Activated CD8-positive, alpha-beta memory T cell treated with anti-CD3 and anti-CD28 coated beads, Interleukin-2, amount 50 U/mL, for 48 hours (primary cell): ENCODE data around the gene LRRC8A.
A peak's percentile ranks its signal among the peaks of the same experiment; 100 is the strongest.

Experiments used
- DNase-seq: peaks from one replicate; pipeline ENCODE4 v3.0.0-alpha.2; 2020

Gene LRRC8A

DNA sequence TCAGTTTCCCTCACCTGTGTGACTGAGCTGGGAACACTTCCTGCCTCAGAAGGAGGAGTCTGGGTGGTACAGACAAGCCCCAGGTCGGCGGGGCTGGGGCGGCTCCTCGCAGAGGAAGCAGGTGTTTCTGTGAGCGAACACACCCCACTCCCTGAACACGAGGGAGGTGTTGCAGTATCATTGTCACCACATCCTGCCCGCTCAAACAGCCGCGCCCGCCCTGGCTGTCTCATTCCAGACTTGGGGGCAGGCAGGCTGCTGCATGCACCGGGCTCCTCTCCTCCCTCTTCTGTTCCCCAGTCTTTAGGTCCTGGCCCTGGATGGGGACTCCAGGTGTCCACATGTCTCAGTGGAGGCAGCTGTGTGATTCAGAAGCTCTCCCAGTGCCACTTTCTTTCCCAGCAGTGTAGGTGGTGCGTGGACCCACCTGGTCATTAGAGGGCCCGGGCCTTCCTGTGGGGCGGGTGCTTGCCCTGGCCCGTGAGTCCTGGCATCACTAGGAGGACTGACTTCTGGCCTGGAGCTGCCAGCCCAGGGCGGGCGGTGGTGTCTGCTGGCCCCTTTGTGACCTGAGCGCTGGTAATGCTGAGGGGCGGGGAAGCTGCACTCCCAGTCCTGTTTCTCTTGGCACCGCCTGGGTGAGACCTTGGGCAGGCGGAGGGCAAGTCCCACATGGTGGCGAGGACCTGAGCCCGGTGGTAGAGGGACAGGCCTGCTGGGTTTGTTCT is 20.6 kb downstream of the LRRC8A start:
- peak; percentile 91 for DNase-seq

GRCh38 chr9:128903079-128903461 is 21.1 kb downstream of the LRRC8A start:
- no peak for DNase-seq

DNA sequence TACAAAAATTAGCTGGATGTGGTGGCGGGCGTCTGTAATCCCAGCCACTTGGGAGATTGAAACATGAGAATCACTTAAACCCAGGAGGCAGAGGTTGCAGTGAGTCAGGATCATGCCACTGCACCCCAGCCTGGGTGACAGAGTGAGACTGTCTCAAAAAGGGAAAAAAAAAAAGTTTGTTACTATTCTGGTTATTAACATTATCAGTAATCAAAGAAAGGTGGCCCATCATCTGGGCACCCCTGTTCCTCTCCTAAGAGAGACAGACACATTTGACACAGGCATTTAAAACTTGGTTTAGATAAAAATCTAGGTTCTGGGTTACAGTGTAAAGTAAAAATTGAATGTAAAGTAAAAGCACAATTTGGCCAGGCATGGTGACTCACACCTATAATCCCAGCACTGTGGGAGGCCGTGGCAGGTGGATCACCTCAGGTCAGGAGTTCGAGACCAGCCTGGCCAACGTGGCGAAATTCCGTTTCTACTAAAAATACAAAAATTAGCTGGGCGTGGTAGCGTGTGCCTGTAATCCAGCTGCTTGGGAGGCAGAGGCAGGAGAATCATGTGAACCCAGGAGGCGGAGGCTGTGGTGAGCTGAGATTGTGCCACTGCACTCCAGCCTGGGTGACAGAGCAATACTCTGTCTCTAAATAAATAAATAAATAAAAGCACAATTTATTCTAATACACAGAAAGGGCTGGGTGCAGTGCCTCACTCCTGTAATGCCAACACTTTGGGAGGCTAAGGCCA is 22.1 kb downstream of the LRRC8A start:
- DNase-seq = no peak

DNA sequence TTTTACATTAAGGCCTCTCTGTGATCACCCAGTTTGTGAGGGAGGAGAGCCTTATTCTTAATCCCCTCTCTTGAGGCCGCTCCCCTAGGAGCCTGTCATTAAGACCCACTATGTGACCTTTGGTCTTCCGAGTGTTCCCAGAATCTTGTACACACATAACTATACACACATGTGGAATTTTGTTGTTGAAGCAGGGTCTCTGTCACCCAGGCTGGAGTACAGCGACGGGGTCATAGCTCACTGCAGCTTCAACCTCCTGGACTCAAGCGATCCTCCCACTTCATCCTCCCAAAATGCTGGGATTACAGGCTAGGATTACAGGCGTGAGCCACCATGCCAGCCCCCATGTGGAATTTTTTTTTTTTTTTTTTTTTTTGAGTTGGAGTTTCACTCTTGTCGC is 24.0 kb downstream of the LRRC8A start:
- no peak for DNase-seq

DNA sequence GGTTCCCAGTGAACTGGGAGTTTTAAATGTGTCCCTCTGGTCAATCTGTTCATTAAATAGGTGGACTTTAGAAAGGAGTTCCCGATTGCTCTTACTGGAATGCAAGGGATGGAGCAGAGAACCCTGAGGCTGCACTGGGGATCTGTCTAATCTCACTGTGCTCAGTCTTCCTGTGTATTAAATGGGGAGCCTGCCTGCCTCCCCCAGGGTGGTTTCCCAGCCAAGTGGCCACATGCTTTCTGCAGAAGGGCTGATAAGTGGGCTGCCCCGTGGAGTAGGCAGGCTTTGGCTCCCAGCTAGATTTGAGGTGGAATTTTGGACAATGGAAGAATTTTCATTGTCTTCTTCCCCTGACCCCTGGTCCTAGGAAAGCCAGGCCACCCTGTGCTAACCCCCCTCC is 24.8 kb downstream of the LRRC8A start:
- DNase-seq = no peak

- DNase-seq = no peak
Observed at GRCh38 chr9:128908372-128908771, 26.4 kb downstream of the LRRC8A start.

DNA sequence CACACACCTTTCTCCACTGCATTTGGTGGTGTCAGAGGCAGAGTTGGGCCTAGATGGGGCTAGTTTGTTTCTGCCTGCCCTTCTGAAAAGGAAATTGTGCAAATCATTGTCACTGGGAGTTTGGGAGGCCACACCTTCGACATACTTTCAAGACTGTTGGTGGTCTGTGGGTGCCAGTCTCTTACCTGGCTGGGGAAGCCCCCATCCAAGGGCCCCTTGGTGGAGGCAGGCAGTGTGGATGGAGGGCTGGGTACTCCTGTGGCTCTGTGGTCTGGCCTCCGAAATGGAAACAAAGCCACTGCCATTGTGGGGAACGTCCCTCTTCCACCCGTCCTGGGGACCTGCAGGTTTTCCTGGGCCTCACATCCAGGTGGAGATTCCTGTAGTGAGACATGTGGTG is 27.9 kb downstream of the LRRC8A start:
- no peak for DNase-seq

GRCh38 chr9:128910906-128911305 is 29.0 kb downstream of the LRRC8A start:
- DNase-seq = no peak

DNA sequence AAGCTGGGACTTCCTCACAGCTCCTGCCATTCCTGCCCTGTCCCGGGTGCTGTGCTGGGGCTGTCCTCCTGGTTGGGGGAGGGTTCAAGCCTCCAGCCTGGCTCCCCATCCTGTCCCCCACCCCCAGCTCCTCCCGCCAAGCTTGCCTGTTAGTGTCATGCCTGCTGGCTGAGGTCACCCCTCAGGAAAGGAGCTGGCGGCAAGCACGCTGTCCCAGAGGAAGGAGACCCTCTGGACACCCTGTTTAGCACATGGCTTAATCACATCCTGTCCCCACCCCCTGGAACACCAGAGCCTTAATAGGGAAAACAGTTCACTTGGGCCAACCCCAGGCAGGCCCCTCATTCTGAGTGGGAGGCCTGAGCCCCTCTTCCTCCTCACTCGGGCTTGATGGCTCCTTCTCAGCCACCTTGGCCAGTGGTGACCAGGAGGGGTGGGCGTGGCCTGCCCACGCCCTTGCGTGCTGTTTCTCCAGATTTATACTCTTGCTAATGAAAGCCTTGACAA is 29.6 kb downstream of the LRRC8A start:
- DNase-seq = no peak

- DNase-seq = no peak
Observed at GRCh38 chr9:128912270-128912853, 30.4 kb downstream of the LRRC8A start.

DNA sequence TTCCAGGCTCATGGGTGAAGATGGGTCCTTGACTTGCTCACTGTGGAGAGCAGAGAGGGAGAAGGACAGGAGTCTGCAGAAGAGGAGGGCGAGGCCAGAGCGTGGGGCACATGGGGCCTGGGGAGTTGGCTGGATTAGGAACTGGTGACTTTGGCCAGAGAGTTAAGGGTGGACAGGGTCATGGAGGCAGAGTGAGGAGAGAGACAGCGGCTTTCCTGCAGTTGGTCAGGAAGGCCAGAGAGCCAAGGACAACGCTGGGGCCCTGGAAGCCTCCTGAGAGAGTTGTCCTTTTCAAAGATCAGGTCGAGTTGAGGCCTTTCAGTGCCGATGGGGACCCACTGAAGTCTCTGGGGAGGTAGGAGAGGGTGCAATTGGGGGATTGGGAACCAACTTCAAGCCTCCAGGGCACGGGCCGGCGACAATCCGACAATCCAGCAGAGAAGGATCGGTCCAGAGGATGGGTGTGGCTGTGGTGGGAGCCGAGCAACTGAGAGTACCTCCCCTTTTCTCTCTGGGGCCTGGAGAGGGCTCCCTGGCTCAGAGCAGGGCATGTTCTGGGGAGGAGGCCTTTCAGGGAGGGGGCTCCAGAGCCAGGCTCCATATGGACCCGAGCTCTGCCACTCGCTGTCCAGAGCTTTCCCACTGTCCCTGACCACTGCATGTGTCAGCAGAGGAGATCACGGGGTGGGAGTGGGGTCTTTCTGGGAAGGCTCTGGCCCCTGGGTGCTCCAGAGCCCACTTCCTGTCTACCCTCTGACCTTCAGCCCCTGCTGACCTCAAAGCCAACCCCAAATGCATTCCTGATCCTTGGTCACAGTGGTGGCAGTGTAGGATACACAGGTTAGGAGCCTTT is 31.3 kb downstream of the LRRC8A start:
- no peak for DNase-seq

- no peak for DNase-seq
Observed at GRCh38 chr9:128913995-128914772, 32.3 kb downstream of the LRRC8A start.

DNA sequence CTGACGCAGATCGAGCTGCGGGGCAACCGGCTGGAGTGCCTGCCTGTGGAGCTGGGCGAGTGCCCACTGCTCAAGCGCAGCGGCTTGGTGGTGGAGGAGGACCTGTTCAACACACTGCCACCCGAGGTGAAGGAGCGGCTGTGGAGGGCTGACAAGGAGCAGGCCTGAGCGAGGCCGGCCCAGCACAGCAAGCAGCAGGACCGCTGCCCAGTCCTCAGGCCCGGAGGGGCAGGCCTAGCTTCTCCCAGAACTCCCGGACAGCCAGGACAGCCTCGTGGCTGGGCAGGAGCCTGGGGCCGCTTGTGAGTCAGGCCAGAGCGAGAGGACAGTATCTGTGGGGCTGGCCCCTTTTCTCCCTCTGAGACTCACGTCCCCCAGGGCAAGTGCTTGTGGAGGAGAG is 34.3 kb downstream of the LRRC8A start:
- DNase-seq = no peak

DNA sequence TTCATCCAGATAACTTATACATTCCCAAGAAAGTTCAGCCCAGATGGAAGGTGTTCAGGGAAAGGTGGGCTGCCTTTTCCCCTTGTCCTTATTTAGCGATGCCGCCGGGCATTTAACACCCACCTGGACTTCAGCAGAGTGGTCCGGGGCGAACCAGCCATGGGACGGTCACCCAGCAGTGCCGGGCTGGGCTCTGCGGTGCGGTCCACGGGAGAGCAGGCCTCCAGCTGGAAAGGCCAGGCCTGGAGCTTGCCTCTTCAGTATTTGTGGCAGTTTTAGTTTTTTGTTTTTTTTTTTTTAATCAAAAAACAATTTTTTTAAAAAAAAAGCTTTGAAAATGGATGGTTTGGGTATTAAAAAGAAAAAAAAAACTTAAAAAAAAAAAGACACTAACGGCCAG is 34.8 kb downstream of the LRRC8A start:
- no peak for DNase-seq

GRCh38 chr9:128917151-128917849 is 35.4 kb downstream of the LRRC8A start:
- DNase-seq = no peak

GRCh38 chr9:128918921-128919320 is 37.0 kb downstream of the LRRC8A start:
- DNase-seq = no peak

DNA sequence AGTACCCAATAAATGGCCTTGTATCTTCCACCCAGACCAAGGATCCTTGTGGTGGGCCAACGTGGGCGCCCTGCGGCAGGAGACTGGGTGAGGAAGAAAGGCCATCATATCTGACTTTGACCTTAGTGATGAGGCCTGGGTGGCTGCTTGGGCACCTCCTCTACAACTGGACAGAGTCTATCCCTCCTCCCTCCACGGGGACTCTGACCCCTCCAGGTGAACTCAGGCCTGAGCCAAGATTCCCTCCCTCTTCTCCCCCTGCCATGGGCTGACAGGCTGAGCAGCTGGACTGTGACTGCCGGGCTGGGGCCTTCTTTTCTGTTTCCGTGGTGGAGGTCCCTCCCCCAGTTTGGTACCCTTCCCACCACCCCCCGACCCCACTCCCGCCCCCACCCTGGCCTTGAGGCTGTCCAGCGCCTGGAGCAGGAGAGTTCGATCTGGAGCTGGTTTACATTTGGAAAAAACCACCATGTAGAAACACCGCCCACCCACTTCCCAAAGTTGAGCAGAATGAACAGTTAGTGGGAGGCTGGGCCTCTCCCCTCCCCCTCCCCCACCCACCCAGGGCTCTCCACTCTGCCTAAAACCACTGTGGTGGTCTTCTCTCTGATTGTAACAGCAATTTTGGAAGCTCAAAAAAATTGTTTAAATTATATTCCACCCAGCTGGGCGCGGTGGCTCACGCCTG is 37.6 kb downstream of the LRRC8A start:
- DNase-seq = no peak

- DNase-seq = no peak
Observed at GRCh38 chr9:128920381-128921058, 38.6 kb downstream of the LRRC8A start, which contains the start of gene PHYHD1. PHYHD1 (plus strand) TSS chr9:128920982; CDS start chr9:128922324, 1,342 bp downstream.

GRCh38 chr9:128921881-128922763 is 40.2 kb downstream of the LRRC8A start:
- DNase-seq = no peak
